H1 (cell line): ENCODE results near the gene UBA6. TPM values are rescaled to one million over a fixed set of nuclear protein-coding genes. Genes with fewer than 3 reads are reported as not detected.

Experiments
- CTCF ChIA-PET: fragments of 300-600 bp; sonication (Branson Sonifier 250); formaldehyde crosslinking; loops from one replicate; lab custom pipeline; 2021; ENCODE audit not compliant: partially characterized antibody; lab: Charles Lee
- POLR2A ChIA-PET: fragments of 300-600 bp; sonication (Branson Sonifier 250); formaldehyde crosslinking; loops from one replicate; lab custom pipeline; 2021; ENCODE audit warnings: inconsistent platforms; ENCODE audit not compliant: partially characterized antibody; lab: Charles Lee
- DNase-seq, 2 experiments: peaks; one replicate each; pipeline versions ENCODE4 v3.0.0 to v3.0.0-alpha.2; 2010 to 2022; ENCODE audit warnings: low spot score in 2 of 2, low read depth in 1 of 2, mixed read lengths in 1 of 2
- FAIRE-seq: peaks from 2 replicates; lab custom pipeline; 2011; peaks lifted over from hg19 to GRCh38; lab: Jason Lieb, UNC
- H2AFZ ChIP-seq: 2 replicates; pipeline ENCODE4 v1.8.1; 2012; ENCODE audit warnings: low read length, inconsistent platforms
- H2AK5ac ChIP-seq: 2 replicates; pipeline ENCODE4 v1.6.1; 2013; ENCODE audit warnings: low read depth, low read length
- H2BK120ac ChIP-seq: replicated peaks from 2 replicates; pipeline ENCODE3; 2013; ENCODE audit warnings: low read depth, low read length, inconsistent platforms
- H2BK12ac ChIP-seq: 2 replicates; pipeline ENCODE4 v1.6.1; 2013; ENCODE audit warnings: low read depth, low read length
- H2BK15ac ChIP-seq: 2 replicates; pipeline ENCODE4 v1.6.1; 2013; ENCODE audit warnings: low read length
- H2BK20ac ChIP-seq: 2 replicates; pipeline ENCODE4 v1.6.1; 2013; ENCODE audit warnings: low read length
- H2BK5ac ChIP-seq: 2 replicates; pipeline ENCODE4 v1.6.1; 2013; ENCODE audit warnings: low read depth, low read length
- H3K14ac ChIP-seq: 2 replicates; pipeline ENCODE4 v1.6.1; 2013; ENCODE audit warnings: inconsistent platforms; ENCODE audit not compliant: insufficient read length
- H3K18ac ChIP-seq: 2 replicates; pipeline ENCODE4 v1.6.1; 2013; ENCODE audit warnings: low read length; ENCODE audit errors: extremely low read depth
- H3K23ac ChIP-seq: 2 replicates; pipeline ENCODE4 v1.6.1; 2013; ENCODE audit warnings: inconsistent platforms; ENCODE audit not compliant: insufficient read length
- H3K23me2 ChIP-seq: 2 replicates; pipeline ENCODE4 v1.6.1; 2013; ENCODE audit warnings: low read depth, low read length
- H3K27ac ChIP-seq: 2 replicates; pipeline ENCODE4 v1.6.1; 2011; ENCODE audit warnings: low read depth, low read length, inconsistent platforms
- H3K27me3 ChIP-seq, 4 experiments: replicated peaks in 1 of 4; 1 replicate in 1 of 4; 2 replicates in 3 of 4; pipeline versions ENCODE4 v1.6.1 to v1.8.1; 2011 to 2013; ENCODE audit warnings: low read length in 3 of 4, mild to moderate bottlenecking in 3 of 4, inconsistent platforms in 2 of 4, mixed read lengths in 2 of 4, moderate library complexity in 1 of 4; ENCODE audit not compliant: control insufficient read depth in 3 of 4, insufficient read depth in 3 of 4; ENCODE audit errors: extremely low read depth in 1 of 4
- H3K36me3 ChIP-seq, 4 experiments: 2 replicates each; pipeline versions ENCODE4 v1.6.1 to v1.8.1; 2011 to 2013; ENCODE audit warnings: mild to moderate bottlenecking in 4 of 4, low read length in 3 of 4, moderate library complexity in 2 of 4, control low read depth in 1 of 4, inconsistent platforms in 1 of 4; ENCODE audit not compliant: insufficient read depth in 4 of 4, control insufficient read depth in 2 of 4
- H3K4ac ChIP-seq: replicated peaks from 2 replicates; pipeline ENCODE3; 2013; ENCODE audit warnings: low read length, low read depth, mixed read lengths, inconsistent platforms; ENCODE audit not compliant: insufficient read length
- H3K4me1 ChIP-seq, 4 experiments: replicated peaks in 1 of 4; 1 replicate in 1 of 4; 2 replicates in 3 of 4; pipeline versions ENCODE4 v1.6.1 to v1.8.1; 2011 to 2013; ENCODE audit warnings: low read length in 3 of 4, inconsistent platforms in 2 of 4, mixed read lengths in 1 of 4; ENCODE audit not compliant: insufficient read depth in 4 of 4, control insufficient read depth in 3 of 4
- H3K4me2 ChIP-seq, 2 experiments: 2 replicates each; pipeline versions ENCODE4 v1.6.1 to v1.8.1; 2011 to 2013; ENCODE audit warnings: low read depth in 2 of 2, low read length in 2 of 2, control low read depth in 1 of 2, inconsistent platforms in 1 of 2, mild to moderate bottlenecking in 1 of 2; ENCODE audit not compliant: insufficient read depth in 1 of 2
- H3K4me3 ChIP-seq, 4 experiments: fragments of 200-600, 300-600 bp in 1 of 4; sonication (generic), shearing (Covaris generic), sonication (Bioruptor Twin) in 1 of 4; 2 replicates each; pipeline versions ENCODE4 v1.5.1 to v1.8.1; 2011 to 2016; ENCODE audit warnings: low read length in 4 of 4, low read depth in 3 of 4, control low read depth in 2 of 4, inconsistent platforms in 2 of 4, mild to moderate bottlenecking in 2 of 4, mixed read lengths in 1 of 4, moderate library complexity in 1 of 4; ENCODE audit not compliant: insufficient read depth in 2 of 4; ENCODE audit errors: extremely low read depth in 1 of 4
- H3K56ac ChIP-seq: replicated peaks from 2 replicates; pipeline ENCODE3; 2013; ENCODE audit warnings: low read depth, mild to moderate bottlenecking, mixed read lengths, low read length, inconsistent platforms; ENCODE audit not compliant: insufficient read length
- H3K79me1 ChIP-seq: 2 replicates; pipeline ENCODE4 v1.6.1; 2013; ENCODE audit warnings: low read depth, low read length, control low read depth
- H3K79me2 ChIP-seq, 2 experiments: 2 replicates each; pipeline versions ENCODE4 v1.6.1 to v1.8.1; 2012 to 2013; ENCODE audit warnings: low read length in 2 of 2, mild to moderate bottlenecking in 2 of 2, inconsistent platforms in 1 of 2; ENCODE audit not compliant: insufficient read depth in 2 of 2, control insufficient read depth in 1 of 2
- H3K9ac ChIP-seq, 4 experiments: replicated peaks in 1 of 4; 1 replicate in 1 of 4; 2 replicates in 3 of 4; pipeline versions ENCODE4 v1.6.1 to v1.8.1; 2011 to 2013; ENCODE audit warnings: low read depth in 3 of 4, low read length in 3 of 4, control low read depth in 2 of 4, mild to moderate bottlenecking in 2 of 4, moderate library complexity in 2 of 4, inconsistent platforms in 1 of 4; ENCODE audit errors: extremely low read depth in 1 of 4
- H3K9me3 ChIP-seq, 2 experiments: 2 replicates each; pipeline versions ENCODE4 v1.6.1 to v1.8.1; 2012 to 2013; ENCODE audit warnings: mild to moderate bottlenecking in 2 of 2, moderate library complexity in 2 of 2, control low read depth in 1 of 2, inconsistent platforms in 1 of 2, low read depth in 1 of 2, low read length in 1 of 2, mixed read lengths in 1 of 2; ENCODE audit not compliant: insufficient read depth in 2 of 2
- H4K20me1 ChIP-seq, 2 experiments: replicated peaks in 1 of 2; 2 replicates each; pipeline versions ENCODE3 to v1.8.1; 2011 to 2013; ENCODE audit warnings: inconsistent platforms in 2 of 2, low read length in 2 of 2, mild to moderate bottlenecking in 1 of 2; ENCODE audit not compliant: insufficient read depth in 2 of 2, control insufficient read depth in 1 of 2
- H4K5ac ChIP-seq: 2 replicates; pipeline ENCODE4 v1.6.1; 2013; ENCODE audit warnings: low read length, low read depth, mixed read lengths, inconsistent platforms; ENCODE audit not compliant: insufficient read length
- H4K8ac ChIP-seq: 2 replicates; pipeline ENCODE4 v1.8.0; 2013; ENCODE audit warnings: mild to moderate bottlenecking, moderate library complexity, low read length, inconsistent platforms; ENCODE audit not compliant: insufficient read depth; ENCODE audit errors: extremely low read depth
- H4K91ac ChIP-seq: replicated peaks from 2 replicates; pipeline ENCODE3; 2013; ENCODE audit warnings: low read length, mixed read lengths, inconsistent platforms; ENCODE audit not compliant: insufficient read length
- EP300 ChIP-seq, 2 experiments: IDR thresholded peaks; 1 replicate in 1 of 2; 2 replicates in 1 of 2; pipeline ENCODE4 v1.6.1; 2011 to 2012; ENCODE audit warnings: low read depth in 2 of 2, low read length in 2 of 2, mild to moderate bottlenecking in 2 of 2, borderline replicate concordance in 1 of 2, inconsistent platforms in 1 of 2, moderate library complexity in 1 of 2
- FOSL1 ChIP-seq: IDR thresholded peaks from 2 replicates; pipeline ENCODE4 v1.6.1; 2011; ENCODE audit warnings: mild to moderate bottlenecking, low read depth, low read length, moderate library complexity; ENCODE audit not compliant: insufficient read depth
- HDAC2 ChIP-seq, 2 experiments: fragments of 300-600 bp in 1 of 2; sonication (generic) in 1 of 2; IDR thresholded peaks; 2 replicates each; pipeline ENCODE4 v1.6.1; 2011 to 2012; ENCODE audit warnings: low read depth in 2 of 2, low read length in 2 of 2, mild to moderate bottlenecking in 2 of 2, moderate library complexity in 2 of 2, borderline replicate concordance in 1 of 2, inconsistent platforms in 1 of 2
- JUND ChIP-seq: IDR thresholded peaks from 2 replicates; pipeline ENCODE4 v1.6.1; 2011; ENCODE audit warnings: mild to moderate bottlenecking, improper control_type of control experiment, low read length
- POU5F1 ChIP-seq: IDR thresholded peaks from 2 replicates; pipeline ENCODE4 v1.6.1; 2011; ENCODE audit warnings: low read depth, mild to moderate bottlenecking, low read length, moderate library complexity
- RBBP5 ChIP-seq: IDR thresholded peaks from 2 replicates; pipeline ENCODE4 v1.7.1; 2012; ENCODE audit warnings: low read depth, mild to moderate bottlenecking, inconsistent platforms, low read length, moderate library complexity, borderline replicate concordance
- SIN3A ChIP-seq, 2 experiments: IDR thresholded peaks in 1 of 2; conservative IDR thresholded peaks in 1 of 2; 2 replicates each; pipeline ENCODE4 v1.6.1; 2011 to 2012; ENCODE audit warnings: low read length in 2 of 2, improper control_type of control experiment in 1 of 2, low read depth in 1 of 2, mild to moderate bottlenecking in 1 of 2
- TBP ChIP-seq: IDR thresholded peaks from 2 replicates; pipeline ENCODE4 v1.6.1; 2011; ENCODE audit warnings: low read depth, low read length, improper control_type of control experiment
- ZNF274 ChIP-seq: IDR thresholded peaks from 2 replicates; pipeline ENCODE4 v1.7.0; 2012; ENCODE audit warnings: low read length, borderline replicate concordance; ENCODE audit errors: extremely low read depth
- WGBS, 2 experiments: shearing (Covaris generic) in 1 of 2; methylation state at CpG; one replicate each; pipeline versions ENCODE4 v1.1.6 to v1.1.7; 2013 to 2015; ENCODE audit warnings: low lambda C conversion rate in 2 of 2, mixed read lengths in 2 of 2, inconsistent platforms in 1 of 2, low coverage in 1 of 2, missing lambda C conversion rate in 1 of 2; ENCODE audit not compliant: insufficient replicate concordance in 2 of 2, insufficient coverage in 1 of 2, insufficient read length in 1 of 2; ENCODE audit errors: extremely low coverage in 1 of 2, missing lambda C conversion rate in 1 of 2; 5-methylcytosine and 5-hydroxymethylcytosine counted together
- polyA plus RNA-seq, 7 experiments: library from polyadenylated mRNA; depleted of rRNA in 3 of 7; stranded (reverse) in 5 of 7; unstranded in 2 of 7; fragments of >200 nt in 5 of 7; fragments of 200-250 nt in 2 of 7; gene quantifications; 1 replicate in 5 of 7; 2 replicates in 1 of 7; 4 replicates in 1 of 7; pipeline versions ENCODE4 v1.2.1 to v1.2.3, GENCODE V29; 2011 to 2013; ENCODE audit warnings: missing spikeins in 2 of 7, mixed read lengths in 2 of 7
- total RNA-seq: library from RNA; stranded (reverse); fragmentation: NEBNext Ultra II Directional; extraction: Animal tissue kit (Norgen Biotek cat#: 25700); gene quantifications from 2 replicates; pipeline ENCODE4 v1.2.1, GENCODE V29; 2021

Gene UBA6
- total and polyA plus RNA-seq, 2 of the 8 experiments (the other 6 are each of a cell fraction or from before 2014, with no cell fraction given), result 17.4 to 74.3 TPM

- no peak overlapping the region for H3K18ac ChIP-seq
- ChIA-PET POLR2A (no interaction called here), CTCF (no interaction called here)
- no peak overlapping the region for H2AK5ac ChIP-seq
- H3K4me2 ChIP-seq, result no peak overlapping the region
- H4K5ac ChIP-seq, result no peak overlapping the region
- no peaks in the 10 kb centered on the region for H3K79me2 ChIP-seq
- H3K9me3 ChIP-seq, result no peaks in the 10 kb centered on the region
- no peaks in the 10 kb centered on the region for H3K4me1 ChIP-seq
- H2BK12ac ChIP-seq, result no peak overlapping the region
- H3K4ac ChIP-seq, result no peak overlapping the region
- H2BK5ac ChIP-seq, result no peak overlapping the region
- no peaks in the 10 kb centered on the region for H3K23me2 ChIP-seq
- no peak overlapping the region for H3K14ac ChIP-seq
- H3K23ac ChIP-seq, result no peak overlapping the region
- no peak for DNase-seq
- H3K9ac ChIP-seq, result no peak overlapping the region
- H4K8ac ChIP-seq, result no peak overlapping the region
- no peak overlapping the region for H3K56ac ChIP-seq
- TF ChIP-seq ZNF274 (no peak), HDAC2 (IDR thresholded peaks at IDR 0.05; ENCODE audit: borderline replicate concordance in 1 of 2, low read depth in 2 of 2, low read length in 2 of 2) (no peak), POU5F1 (no peak), SIN3A (conservative IDR thresholded peaks at IDR 0.05 in 1 of 2, IDR thresholded peaks at IDR 0.05 in 1 of 2; ENCODE audit: low read depth in 1 of 2, low read length in 2 of 2) (no peak), EP300 (IDR thresholded peaks at IDR 0.05; ENCODE audit: borderline replicate concordance in 1 of 2, low read depth in 2 of 2, low read length in 2 of 2) (no peak), RBBP5 (no peak), TBP (no peak), JUND (no peak), FOSL1 (no peak)
- no peak overlapping the region for H2BK15ac ChIP-seq
- no peaks in the 10 kb centered on the region for H3K36me3 ChIP-seq
- no peaks in the 10 kb centered on the region for H4K20me1 ChIP-seq
- no peak overlapping the region for H3K4me3 ChIP-seq
- H2BK120ac ChIP-seq, result no peak overlapping the region
- no peak overlapping the region for H3K27ac ChIP-seq
- no peak overlapping the region for H4K91ac ChIP-seq
- no peak overlapping the region for H2BK20ac ChIP-seq
- peak overlapping the region; percentile 64 for H2AFZ ChIP-seq
- 74% methylated on average over 2 of the region's 2 CpGs; no CpG with 5 or more reads in 1 of the 2 experiments for WGBS, 2 experiments
- no peak for FAIRE-seq
- H3K79me1 ChIP-seq, result no peaks in the 10 kb centered on the region
- H3K27me3 ChIP-seq, result no peaks in the 10 kb centered on the region
Observed at GRCh38 chr4:67604029-67604381, 97.0 kb downstream of the UBA6 start.
